Activated naive CD8-positive, alpha-beta T cell (primary cell): ENCODE data around the gene SETD6.
A peak's percentile ranks its signal among the peaks of the same experiment; 100 is the strongest.
"Not testable (repeated sequence)": the region's sequence is repeated elsewhere in the genome, so short reads cannot be mapped to it uniquely, and the experiment has no call there.

ENCODE experiments used
- H3K27ac Mint-ChIP-seq: one replicate; pipeline ENCODE4 v1.8.0; 2021; ENCODE audit warnings: mixed read lengths
- H3K27me3 Mint-ChIP-seq: one replicate; pipeline ENCODE4 v1.8.0; 2021; ENCODE audit warnings: mixed read lengths
- H3K36me3 Mint-ChIP-seq: one replicate; pipeline ENCODE4 v1.8.0; 2021; ENCODE audit warnings: mixed read lengths
- H3K4me1 Mint-ChIP-seq: one replicate; pipeline ENCODE4 v1.8.0; 2021; ENCODE audit warnings: low read depth, mixed read lengths
- H3K4me3 Mint-ChIP-seq: one replicate; pipeline ENCODE4 v1.8.0; 2021; ENCODE audit warnings: mild to moderate bottlenecking, mixed read lengths
- H3K9me3 Mint-ChIP-seq: one replicate; pipeline ENCODE4 v1.8.0; 2021; ENCODE audit warnings: low read depth, mixed read lengths

Gene SETD6

GRCh38 chr16:58487566-58488351 is 27.6 kb upstream of the SETD6 start:
- Mint-ChIP-seq H3K27ac (no peak overlapping the region), H3K36me3 (no peaks in the 10 kb centered on the region), H3K4me3 (no peak overlapping the region), H3K27me3 (peaks cover 1% of the 10 kb centered on the region), H3K9me3 (no peaks in the 10 kb centered on the region), H3K4me1 (no peaks in the 10 kb centered on the region)

- H3K4me3 Mint-ChIP-seq, result no peak overlapping the region
- H3K27ac Mint-ChIP-seq, result no peak overlapping the region
- H3K27me3 Mint-ChIP-seq, result no peaks in the 10 kb centered on the region
- no peaks in the 10 kb centered on the region for H3K9me3 Mint-ChIP-seq
- H3K36me3 Mint-ChIP-seq, result no peaks in the 10 kb centered on the region
- H3K4me1 Mint-ChIP-seq, result no peaks in the 10 kb centered on the region
These were observed 26.8 kb upstream of the SETD6 start for GRCh38 chr16:58488531-58488930.

GRCh38 chr16:58490065-58490464 is 25.3 kb upstream of the SETD6 start:
- Mint-ChIP-seq H3K36me3 (no peaks in the 10 kb centered on the region), H3K4me1 (peaks cover 2% of the 10 kb centered on the region), H3K27me3 (no peaks in the 10 kb centered on the region), H3K9me3 (no peaks in the 10 kb centered on the region), H3K4me3 (no peak overlapping the region), H3K27ac (no peak overlapping the region)

GRCh38 chr16:58490539-58490938 is 24.8 kb upstream of the SETD6 start:
- H3K27ac Mint-ChIP-seq, H3K36me3 Mint-ChIP-seq, H3K27me3 Mint-ChIP-seq, H3K9me3 Mint-ChIP-seq, H3K4me1 Mint-ChIP-seq, H3K4me3 Mint-ChIP-seq: not testable (repeated sequence)

- Mint-ChIP-seq H3K4me1 (peaks cover 4% of the 10 kb centered on the region), H3K36me3 (no peaks in the 10 kb centered on the region), H3K27me3 (no peaks in the 10 kb centered on the region), H3K9me3 (no peaks in the 10 kb centered on the region), H3K4me3 (no peak overlapping the region), H3K27ac (no peak overlapping the region)
These were observed 23.3 kb upstream of the SETD6 start for GRCh38 chr16:58492066-58492465.

GRCh38 chr16:58492735-58493134 is 22.6 kb upstream of the SETD6 start:
- peaks cover 4% of the 10 kb centered on the region for H3K4me1 Mint-ChIP-seq
- H3K27me3 Mint-ChIP-seq, result no peaks in the 10 kb centered on the region
- H3K9me3 Mint-ChIP-seq, result no peaks in the 10 kb centered on the region
- no peaks in the 10 kb centered on the region for H3K36me3 Mint-ChIP-seq
- H3K27ac Mint-ChIP-seq, result no peak overlapping the region
- H3K4me3 Mint-ChIP-seq, result no peak overlapping the region

- peaks cover 4% of the 10 kb centered on the region for H3K4me1 Mint-ChIP-seq
- no peaks in the 10 kb centered on the region for H3K9me3 Mint-ChIP-seq
These were observed 21.4 kb upstream of the SETD6 start for GRCh38 chr16:58493756-58494431.

GRCh38 chr16:58494981-58495520 is 20.3 kb upstream of the SETD6 start:
- Mint-ChIP-seq H3K9me3 (no peaks in the 10 kb centered on the region), H3K36me3 (no peaks in the 10 kb centered on the region), H3K4me1 (peaks cover 4% of the 10 kb centered on the region), H3K4me3 (no peak overlapping the region), H3K27ac (no peak overlapping the region), H3K27me3 (no peaks in the 10 kb centered on the region)

More at GRCh38 chr16:58493756-58494431, 21.4 kb upstream of the SETD6 start:
- H3K27ac Mint-ChIP-seq, result no peak overlapping the region
- no peaks in the 10 kb centered on the region for H3K36me3 Mint-ChIP-seq
- no peaks in the 10 kb centered on the region for H3K27me3 Mint-ChIP-seq
- no peak overlapping the region for H3K4me3 Mint-ChIP-seq

GRCh38 chr16:58495521-58496331 is 19.6 kb upstream of the SETD6 start:
- no peak overlapping the region for H3K4me3 Mint-ChIP-seq
- H3K36me3 Mint-ChIP-seq, result no peaks in the 10 kb centered on the region
- H3K27me3 Mint-ChIP-seq, result no peaks in the 10 kb centered on the region
- H3K4me1 Mint-ChIP-seq, result peaks cover 7% of the 10 kb centered on the region
- no peak overlapping the region for H3K27ac Mint-ChIP-seq
- H3K9me3 Mint-ChIP-seq, result no peaks in the 10 kb centered on the region

- Mint-ChIP-seq H3K9me3 (no peaks in the 10 kb centered on the region), H3K27me3 (no peaks in the 10 kb centered on the region), H3K27ac (no peak overlapping the region), H3K4me3 (no peak overlapping the region), H3K36me3 (no peaks in the 10 kb centered on the region), H3K4me1 (peaks cover 11% of the 10 kb centered on the region)
These were observed 17.8 kb upstream of the SETD6 start for GRCh38 chr16:58497468-58497867.

- Mint-ChIP-seq H3K4me1 (peaks cover 11% of the 10 kb centered on the region), H3K4me3 (no peak overlapping the region), H3K27me3 (no peaks in the 10 kb centered on the region), H3K9me3 (no peaks in the 10 kb centered on the region), H3K27ac (peak overlapping the region; percentile 54), H3K36me3 (no peaks in the 10 kb centered on the region)
These were observed 17.4 kb upstream of the SETD6 start for GRCh38 chr16:58497935-58498334.

- Mint-ChIP-seq H3K27ac (no peak overlapping the region), H3K27me3 (peaks cover 2% of the 10 kb centered on the region), H3K9me3 (no peaks in the 10 kb centered on the region), H3K4me1 (peaks cover 11% of the 10 kb centered on the region), H3K4me3 (no peak overlapping the region), H3K36me3 (no peaks in the 10 kb centered on the region)
These were observed 16.8 kb upstream of the SETD6 start for GRCh38 chr16:58498341-58499091.

- H3K27ac Mint-ChIP-seq, result no peak overlapping the region
- H3K27me3 Mint-ChIP-seq, result peaks cover 2% of the 10 kb centered on the region
- no peaks in the 10 kb centered on the region for H3K9me3 Mint-ChIP-seq
- peaks cover 11% of the 10 kb centered on the region for H3K4me1 Mint-ChIP-seq
- H3K4me3 Mint-ChIP-seq, result no peak overlapping the region
- H3K36me3 Mint-ChIP-seq, result no peaks in the 10 kb centered on the region
These were observed 16.2 kb upstream of the SETD6 start for GRCh38 chr16:58499092-58499511.

GRCh38 chr16:58499615-58500351 is 15.5 kb upstream of the SETD6 start, which contains the start of gene NDRG4:
TSS of gene NDRG4 (plus strand) at chr16:58500143. CDS start at chr16:58500249, 106 bp downstream.
- Mint-ChIP-seq H3K4me1 (peaks cover 11% of the 10 kb centered on the region), H3K36me3 (no peaks in the 10 kb centered on the region), H3K4me3 (peak within 1 kb of the TSS; percentile 62), H3K27me3 (peaks cover 2% of the 10 kb centered on the region), H3K9me3 (no peaks in the 10 kb centered on the region), H3K27ac (no peak within 1 kb of the TSS)
